HG03432 (cell line): Measurements from ENCODE around the gene SNRNP70.
"Not testable (repeated sequence)": the region's sequence is repeated elsewhere in the genome, so short reads cannot be mapped to it uniquely, and the experiment has no call there.

Source experiments
- ATAC-seq: cut with Tn5 transposase; IDR thresholded peaks from one replicate; pipeline ENCODE4 v1.9.1; 2021; ENCODE audit warnings: mild to moderate bottlenecking, moderate library complexity; ENCODE audit not compliant: unreplicated experiment

Gene SNRNP70

GRCh38 chr19:49118565-49119410, 33.5 kb downstream of the SNRNP70 start, which contains the start of gene C19orf73:
TSS of gene C19orf73 (minus strand) at chr19:49119143. CDS start at chr19:49119022, 121 bp downstream.
- ATAC-seq, result peak; percentile 79

- no peak for ATAC-seq
Observed at GRCh38 chr19:49119411-49120324, 34.4 kb downstream of the SNRNP70 start, which contains the start of gene PPFIA3. TSS of gene PPFIA3 (plus strand) at chr19:49119544. CDS start at chr19:49127874, 8,330 bp downstream.

GRCh38 chr19:49120325-49120683, 35.1 kb downstream of the SNRNP70 start:
- no peak for ATAC-seq

- ATAC-seq, result no peak
Observed at GRCh38 chr19:49120868-49121267, 35.6 kb downstream of the SNRNP70 start.

GRCh38 chr19:49121841-49122240, 36.6 kb downstream of the SNRNP70 start:
- not testable (repeated sequence) for ATAC-seq

GRCh38 chr19:49123285-49123684, 38.0 kb downstream of the SNRNP70 start:
- not testable (repeated sequence) for ATAC-seq

- no peak for ATAC-seq
Observed at GRCh38 chr19:49125025-49125731, 39.9 kb downstream of the SNRNP70 start.

- ATAC-seq, result no peak
Observed at GRCh38 chr19:49126575-49126974, 41.3 kb downstream of the SNRNP70 start.

GRCh38 chr19:49127225-49127624, 42.0 kb downstream of the SNRNP70 start:
- ATAC-seq, result not testable (repeated sequence)

GRCh38 chr19:49127674-49128544, 42.7 kb downstream of the SNRNP70 start:
- ATAC-seq, result peak; percentile 87

GRCh38 chr19:49128545-49129237, 43.4 kb downstream of the SNRNP70 start:
- no peak for ATAC-seq

GRCh38 chr19:49129238-49129583, 44.0 kb downstream of the SNRNP70 start:
- no peak for ATAC-seq

- no peak for ATAC-seq
Observed at GRCh38 chr19:49130325-49130724, 45.1 kb downstream of the SNRNP70 start.

- no peak for ATAC-seq
Observed at GRCh38 chr19:49132974-49133609, 47.8 kb downstream of the SNRNP70 start.

- ATAC-seq, result no peak
Observed at GRCh38 chr19:49133621-49134454, 48.6 kb downstream of the SNRNP70 start.

GRCh38 chr19:49135686-49136085, 50.4 kb downstream of the SNRNP70 start:
- no peak for ATAC-seq

GRCh38 chr19:49136771-49137171, 51.5 kb downstream of the SNRNP70 start:
- no peak for ATAC-seq

GRCh38 chr19:49140951-49141350, 55.7 kb downstream of the SNRNP70 start:
- no peak for ATAC-seq
